ENCODE results near the gene MBOAT2.

- TF ChIP-seq POLR2A (IDR thresholded peaks at IDR 0.05) (no peak), CTCF (IDR thresholded peaks at IDR 0.05) (no peak)
These were observed 30.1 kb upstream of the MBOAT2 start for GRCh38 chr2:9033385-9034168.
